ENCODE measurements around the gene TMEM170B.

Gene TMEM170B

GRCh38 chr6:11622156-11622555 is 84.6 kb downstream of the TMEM170B start:
- no peak for DNase-seq

GRCh38 chr6:11623272-11623671 is 85.7 kb downstream of the TMEM170B start:
- no peak for DNase-seq

GRCh38 chr6:11625302-11625701 is 87.8 kb downstream of the TMEM170B start:
- DNase-seq: no peak

- no peak for DNase-seq
Observed at GRCh38 chr6:11626356-11626755, 88.8 kb downstream of the TMEM170B start.

- DNase-seq: no peak
Observed at GRCh38 chr6:11628562-11628961, 91.0 kb downstream of the TMEM170B start.

GRCh38 chr6:11631008-11631407 is 93.5 kb downstream of the TMEM170B start:
- no peak for DNase-seq

GRCh38 chr6:11631539-11631938 is 94.0 kb downstream of the TMEM170B start:
- no peak for DNase-seq

GRCh38 chr6:11632231-11632630 is 94.7 kb downstream of the TMEM170B start:
- no peak for DNase-seq

GRCh38 chr6:11632795-11633511 is 95.4 kb downstream of the TMEM170B start:
- no peak for DNase-seq
